ENCODE data around the gene EME2.

- TF ChIP-seq POLR2A (IDR thresholded peaks at IDR 0.05; ENCODE audit: low read depth, low read length), result no peak
- TF ChIP-seq POLR2AphosphoS5 (IDR thresholded peaks at IDR 0.05; ENCODE audit: low read depth, low read length), result no peak
Observed at GRCh38 chr16:1734816-1735215, 37.8 kb upstream of the EME2 start.
